ENCODE results near the gene LRRC46. TPM values are rescaled to one million over a fixed set of nuclear protein-coding genes. Genes with fewer than 3 reads are reported as not detected.

The LRRC46 gene
- total and polyA plus RNA-seq, 2 of the 13 experiments (the other 11 are each of a cell fraction or from before 2014, with no cell fraction given), result 0.09 TPM

GRCh38 chr17:47841488-47842291 lies 10.2 kb downstream of the LRRC46 start (continued):
- TF ChIP-seq EED (CRISPR knock-in tag; IDR thresholded peaks at IDR 0.05), result no peak
- 0 out of 2 replicates have a peak, but pooled peaks have one; percentile 10 for TF ChIP-seq ZNF552 (CRISPR knock-in tag; IDR thresholded peaks at IDR 0.05; ENCODE audit: borderline replicate concordance)
- no peak for TF ChIP-seq SP5 (CRISPR knock-in tag; IDR thresholded peaks at IDR 0.05; ENCODE audit: borderline replicate concordance, low read depth)
- TF ChIP-seq ARNTL (CRISPR knock-in tag; IDR thresholded peaks at IDR 0.05), result no peak
- no peak; the same call in 1 of the 2 replicates for TF ChIP-seq RXRB (CRISPR knock-in tag; IDR thresholded peaks at IDR 0.05; ENCODE audit: borderline replicate concordance)
- no peak for TF ChIP-seq TSC22D2 (CRISPR knock-in tag; IDR thresholded peaks at IDR 0.05; ENCODE audit: borderline replicate concordance)
- TF ChIP-seq, protein P1, sequence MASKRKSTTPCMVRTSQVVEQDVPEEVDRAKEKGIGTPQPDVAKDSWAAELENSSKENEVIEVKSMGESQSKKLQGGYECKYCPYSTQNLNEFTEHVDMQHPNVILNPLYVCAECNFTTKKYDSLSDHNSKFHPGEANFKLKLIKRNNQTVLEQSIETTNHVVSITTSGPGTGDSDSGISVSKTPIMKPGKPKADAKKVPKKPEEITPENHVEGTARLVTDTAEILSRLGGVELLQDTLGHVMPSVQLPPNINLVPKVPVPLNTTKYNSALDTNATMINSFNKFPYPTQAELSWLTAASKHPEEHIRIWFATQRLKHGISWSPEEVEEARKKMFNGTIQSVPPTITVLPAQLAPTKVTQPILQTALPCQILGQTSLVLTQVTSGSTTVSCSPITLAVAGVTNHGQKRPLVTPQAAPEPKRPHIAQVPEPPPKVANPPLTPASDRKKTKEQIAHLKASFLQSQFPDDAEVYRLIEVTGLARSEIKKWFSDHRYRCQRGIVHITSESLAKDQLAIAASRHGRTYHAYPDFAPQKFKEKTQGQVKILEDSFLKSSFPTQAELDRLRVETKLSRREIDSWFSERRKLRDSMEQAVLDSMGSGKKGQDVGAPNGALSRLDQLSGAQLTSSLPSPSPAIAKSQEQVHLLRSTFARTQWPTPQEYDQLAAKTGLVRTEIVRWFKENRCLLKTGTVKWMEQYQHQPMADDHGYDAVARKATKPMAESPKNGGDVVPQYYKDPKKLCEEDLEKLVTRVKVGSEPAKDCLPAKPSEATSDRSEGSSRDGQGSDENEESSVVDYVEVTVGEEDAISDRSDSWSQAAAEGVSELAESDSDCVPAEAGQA (IDR thresholded peaks at IDR 0.05; ENCODE audit: low read depth), result peak; percentile 5; the same call in 1 of the 2 replicates
- TF ChIP-seq, protein P1 (CRISPR knock-in tag; IDR thresholded peaks at IDR 0.05; ENCODE audit: borderline replicate concordance), result no peak
- TF ChIP-seq NBN (conservative IDR thresholded peaks at IDR 0.05), result no peak
- TF ChIP-seq LCORL (IDR thresholded peaks at IDR 0.05), result no peak
- no peak for TF ChIP-seq LCORL (CRISPR knock-in tag; IDR thresholded peaks at IDR 0.05)
- no peak for TF ChIP-seq ARNT2 (CRISPR knock-in tag; IDR thresholded peaks at IDR 0.05; ENCODE audit: low read depth)
- TF ChIP-seq PHF5A (CRISPR knock-in tag; IDR thresholded peaks at IDR 0.05; ENCODE audit: low read depth, unreplicated experiment), result peak; percentile 9
- TF ChIP-seq BORCS8-MEF2B (CRISPR knock-in tag; IDR thresholded peaks at IDR 0.05), result no peak; the same call in 1 of the 2 replicates
- TF ChIP-seq PITX1 (CRISPR knock-in tag; IDR thresholded peaks at IDR 0.05), result peak; percentile 51; the same call in 1 of the 2 replicates
- TF ChIP-seq, protein P2, sequence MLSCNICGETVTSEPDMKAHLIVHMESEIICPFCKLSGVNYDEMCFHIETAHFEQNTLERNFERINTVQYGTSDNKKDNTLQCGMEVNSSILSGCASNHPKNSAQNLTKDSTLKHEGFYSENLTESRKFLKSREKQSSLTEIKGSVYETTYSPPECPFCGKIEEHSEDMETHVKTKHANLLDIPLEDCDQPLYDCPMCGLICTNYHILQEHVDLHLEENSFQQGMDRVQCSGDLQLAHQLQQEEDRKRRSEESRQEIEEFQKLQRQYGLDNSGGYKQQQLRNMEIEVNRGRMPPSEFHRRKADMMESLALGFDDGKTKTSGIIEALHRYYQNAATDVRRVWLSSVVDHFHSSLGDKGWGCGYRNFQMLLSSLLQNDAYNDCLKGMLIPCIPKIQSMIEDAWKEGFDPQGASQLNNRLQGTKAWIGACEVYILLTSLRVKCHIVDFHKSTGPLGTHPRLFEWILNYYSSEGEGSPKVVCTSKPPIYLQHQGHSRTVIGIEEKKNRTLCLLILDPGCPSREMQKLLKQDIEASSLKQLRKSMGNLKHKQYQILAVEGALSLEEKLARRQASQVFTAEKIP (CRISPR knock-in tag; IDR thresholded peaks at IDR 0.05; ENCODE audit: borderline replicate concordance), result no peak
- TF ChIP-seq, protein P3, sequence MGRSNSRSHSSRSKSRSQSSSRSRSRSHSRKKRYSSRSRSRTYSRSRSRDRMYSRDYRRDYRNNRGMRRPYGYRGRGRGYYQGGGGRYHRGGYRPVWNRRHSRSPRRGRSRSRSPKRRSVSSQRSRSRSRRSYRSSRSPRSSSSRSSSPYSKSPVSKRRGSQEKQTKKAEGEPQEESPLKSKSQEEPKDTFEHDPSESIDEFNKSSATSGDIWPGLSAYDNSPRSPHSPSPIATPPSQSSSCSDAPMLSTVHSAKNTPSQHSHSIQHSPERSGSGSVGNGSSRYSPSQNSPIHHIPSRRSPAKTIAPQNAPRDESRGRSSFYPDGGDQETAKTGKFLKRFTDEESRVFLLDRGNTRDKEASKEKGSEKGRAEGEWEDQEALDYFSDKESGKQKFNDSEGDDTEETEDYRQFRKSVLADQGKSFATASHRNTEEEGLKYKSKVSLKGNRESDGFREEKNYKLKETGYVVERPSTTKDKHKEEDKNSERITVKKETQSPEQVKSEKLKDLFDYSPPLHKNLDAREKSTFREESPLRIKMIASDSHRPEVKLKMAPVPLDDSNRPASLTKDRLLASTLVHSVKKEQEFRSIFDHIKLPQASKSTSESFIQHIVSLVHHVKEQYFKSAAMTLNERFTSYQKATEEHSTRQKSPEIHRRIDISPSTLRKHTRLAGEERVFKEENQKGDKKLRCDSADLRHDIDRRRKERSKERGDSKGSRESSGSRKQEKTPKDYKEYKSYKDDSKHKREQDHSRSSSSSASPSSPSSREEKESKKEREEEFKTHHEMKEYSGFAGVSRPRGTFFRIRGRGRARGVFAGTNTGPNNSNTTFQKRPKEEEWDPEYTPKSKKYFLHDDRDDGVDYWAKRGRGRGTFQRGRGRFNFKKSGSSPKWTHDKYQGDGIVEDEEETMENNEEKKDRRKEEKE (IDR thresholded peaks at IDR 0.05), result no peak
- TF ChIP-seq ZNF430 (CRISPR knock-in tag; IDR thresholded peaks at IDR 0.05), result no peak

Measured in HepG2 (cell line).